HepG2 (cell line): Measurements from ENCODE around the gene LILRB2. TPM values are rescaled to one million over a fixed set of nuclear protein-coding genes. Genes with fewer than 3 reads are reported as not detected.

ENCODE experiments used
- ARNT ChIP-seq: fragments of 450-650 bp; IDR thresholded peaks from 2 replicates; pipeline ENCODE4 v1.6.1; 2017
- ATAD3A ChIP-seq: sonication (generic); formaldehyde crosslinking; IDR thresholded peaks from 2 replicates; pipeline ENCODE4 v1.4.0; 2020; ENCODE audit warnings: missing genetic modification reagents
- CCDC6 ChIP-seq: sonication (generic); formaldehyde crosslinking; IDR thresholded peaks from 2 replicates; pipeline ENCODE4 v1.8.1; 2022; ENCODE audit warnings: mild to moderate bottlenecking, missing genetic modification reagents, moderate library complexity
- EP300 ChIP-seq, 3 experiments: sonication (generic) in 1 of 3; formaldehyde crosslinking in 1 of 3; IDR thresholded peaks; 2 replicates each; pipeline versions ENCODE4 v1.5.1 to v1.6.1; 2011 to 2020; ENCODE audit warnings: low read depth in 2 of 3, low read length in 2 of 3, borderline replicate concordance in 1 of 3, improper control_type of control experiment in 1 of 3, mild to moderate bottlenecking in 1 of 3, missing genetic modification reagents in 1 of 3, moderate library complexity in 1 of 3
- ETS1 ChIP-seq: sonication (generic); formaldehyde crosslinking; IDR thresholded peaks from 2 replicates; pipeline ENCODE4 v1.4.0; 2020; ENCODE audit warnings: missing genetic modification reagents
- HNF1B ChIP-seq: sonication (generic); formaldehyde crosslinking; IDR thresholded peaks from 2 replicates; pipeline ENCODE4 v1.5.1; 2020; ENCODE audit warnings: mild to moderate bottlenecking, moderate library complexity, missing genetic modification reagents
- JARID2 ChIP-seq: sonication (generic); formaldehyde crosslinking; IDR thresholded peaks from 2 replicates; pipeline ENCODE4 v1.8.1; 2023; ENCODE audit warnings: missing genetic modification reagents, inconsistent platforms; ENCODE audit not compliant: insufficient replicate concordance
- NAIF1 ChIP-seq: sonication (generic); formaldehyde crosslinking; IDR thresholded peaks from 2 replicates; pipeline ENCODE4 v1.5.0; 2020; ENCODE audit warnings: mild to moderate bottlenecking, missing genetic modification reagents, borderline replicate concordance
- NFE2L2 ChIP-seq: fragments of 150-350 bp; IDR thresholded peaks from 2 replicates; pipeline ENCODE4 v1.6.1; 2014; ENCODE audit warnings: low read length
- RARG ChIP-seq: sonication (generic); formaldehyde crosslinking; IDR thresholded peaks from 2 replicates; pipeline ENCODE4 v1.4.0; 2020; ENCODE audit warnings: low read depth, mild to moderate bottlenecking, missing genetic modification reagents
- SMYD3 ChIP-seq: sonication (generic); formaldehyde crosslinking; IDR thresholded peaks from 2 replicates; pipeline ENCODE4 v1.8.1; 2023; ENCODE audit warnings: mild to moderate bottlenecking, missing genetic modification reagents
- SNRNP70 ChIP-seq: fragments of 200-400 bp; formaldehyde crosslinking; IDR thresholded peaks from 2 replicates; pipeline ENCODE4 v1.6.1; 2017; ENCODE audit warnings: mild to moderate bottlenecking, low read depth, low read length, moderate library complexity
- SP140L ChIP-seq: sonication (generic); formaldehyde crosslinking; IDR thresholded peaks from 2 replicates; pipeline ENCODE4 v1.4.0; 2020; ENCODE audit warnings: missing genetic modification reagents, borderline replicate concordance
- ZBTB7A ChIP-seq: sonication (generic); formaldehyde crosslinking; IDR thresholded peaks from 2 replicates; pipeline ENCODE4 v1.8.0; 2022; ENCODE audit warnings: mild to moderate bottlenecking, missing genetic modification reagents
- ZBTB7B ChIP-seq: sonication (generic); formaldehyde crosslinking; IDR thresholded peaks from 2 replicates; pipeline ENCODE4 v1.4.0; 2020; ENCODE audit warnings: missing genetic modification reagents
- ZKSCAN8 ChIP-seq: IDR thresholded peaks from 2 replicates; pipeline ENCODE4 v1.6.1; 2016; ENCODE audit warnings: borderline replicate concordance, missing genetic modification reagents, missing compliant biosample characterization
- ZNF337 ChIP-seq: sonication (generic); formaldehyde crosslinking; IDR thresholded peaks from 2 replicates; pipeline ENCODE4 v1.5.1; 2020; ENCODE audit warnings: missing genetic modification reagents, low read depth, mild to moderate bottlenecking, borderline replicate concordance
- ZNF34 ChIP-seq: sonication (generic); formaldehyde crosslinking; IDR thresholded peaks from 2 replicates; pipeline ENCODE4 v1.4.0; 2020; ENCODE audit warnings: mild to moderate bottlenecking, missing genetic modification reagents, borderline replicate concordance
- ZNF644 ChIP-seq: IDR thresholded peaks from 2 replicates; pipeline ENCODE4 v1.6.1; 2016; ENCODE audit warnings: low read depth
- polyA plus RNA-seq, 8 experiments: library from polyadenylated mRNA; depleted of rRNA in 3 of 8; stranded (reverse) in 7 of 8; unstranded in 1 of 8; fragments of >200 nt; fragmentation: Illumina TruSeq in 4 of 8; extraction: Trizol in 4 of 8; gene quantifications; 2 replicates each; pipeline versions ENCODE4 v1.2.1 to v1.2.3, GENCODE V29; 2011 to 2016; ENCODE audit warnings: low read depth in 4 of 8, missing spikeins in 1 of 8, mixed read lengths in 1 of 8; ENCODE audit not compliant: insufficient read depth in 1 of 8
- total RNA-seq, 5 experiments: library from RNA; depleted of rRNA; stranded (reverse); fragments of >200 nt; fragmentation: Illumina TruSeq; extraction: Trizol; gene quantifications; 2 replicates each; pipeline ENCODE4 v1.2.3, GENCODE V29; 2016; ENCODE audit warnings: low read depth in 1 of 5
- TF ChIP-seq, protein P1 (sequence below): sonication (generic); formaldehyde crosslinking; IDR thresholded peaks from 2 replicates; pipeline ENCODE4 v1.9.0; 2021; ENCODE audit warnings: missing genetic modification reagents, mild to moderate bottlenecking, borderline replicate concordance
- TF ChIP-seq, protein P2 (sequence below): sonication (generic); formaldehyde crosslinking; IDR thresholded peaks from 2 replicates; pipeline ENCODE4 v1.4.0; 2020; ENCODE audit warnings: missing genetic modification reagents

Gene LILRB2
- total and polyA plus RNA-seq, 2 of the 13 experiments (the other 11 are each of a cell fraction or from before 2014, with no cell fraction given): not detected

- TF ChIP-seq ZNF337 (CRISPR knock-in tag): no peak
- TF ChIP-seq, protein P1, sequence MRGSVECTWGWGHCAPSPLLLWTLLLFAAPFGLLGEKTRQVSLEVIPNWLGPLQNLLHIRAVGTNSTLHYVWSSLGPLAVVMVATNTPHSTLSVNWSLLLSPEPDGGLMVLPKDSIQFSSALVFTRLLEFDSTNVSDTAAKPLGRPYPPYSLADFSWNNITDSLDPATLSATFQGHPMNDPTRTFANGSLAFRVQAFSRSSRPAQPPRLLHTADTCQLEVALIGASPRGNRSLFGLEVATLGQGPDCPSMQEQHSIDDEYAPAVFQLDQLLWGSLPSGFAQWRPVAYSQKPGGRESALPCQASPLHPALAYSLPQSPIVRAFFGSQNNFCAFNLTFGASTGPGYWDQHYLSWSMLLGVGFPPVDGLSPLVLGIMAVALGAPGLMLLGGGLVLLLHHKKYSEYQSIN (CRISPR knock-in tag): no peak
- no peak for TF ChIP-seq ARNT
- TF ChIP-seq ATAD3A (CRISPR knock-in tag): no peak
- no peak for TF ChIP-seq JARID2 (CRISPR knock-in tag)
- no peak for TF ChIP-seq EP300 (IDR thresholded peaks at IDR 0.05; ENCODE audit: low read depth in 2 of 2, low read length in 2 of 2)
- no peak for TF ChIP-seq EP300 (CRISPR knock-in tag; IDR thresholded peaks at IDR 0.05; ENCODE audit: borderline replicate concordance)
- 0 out of 2 replicates have a peak, but pooled peaks have one; percentile 18 for TF ChIP-seq ZNF644 (CRISPR knock-in tag)
- no peak for TF ChIP-seq ETS1
- TF ChIP-seq HNF1B: peak; percentile 52; the same call in 1 of the 2 replicates
- no peak for TF ChIP-seq SNRNP70
- TF ChIP-seq, protein P2, sequence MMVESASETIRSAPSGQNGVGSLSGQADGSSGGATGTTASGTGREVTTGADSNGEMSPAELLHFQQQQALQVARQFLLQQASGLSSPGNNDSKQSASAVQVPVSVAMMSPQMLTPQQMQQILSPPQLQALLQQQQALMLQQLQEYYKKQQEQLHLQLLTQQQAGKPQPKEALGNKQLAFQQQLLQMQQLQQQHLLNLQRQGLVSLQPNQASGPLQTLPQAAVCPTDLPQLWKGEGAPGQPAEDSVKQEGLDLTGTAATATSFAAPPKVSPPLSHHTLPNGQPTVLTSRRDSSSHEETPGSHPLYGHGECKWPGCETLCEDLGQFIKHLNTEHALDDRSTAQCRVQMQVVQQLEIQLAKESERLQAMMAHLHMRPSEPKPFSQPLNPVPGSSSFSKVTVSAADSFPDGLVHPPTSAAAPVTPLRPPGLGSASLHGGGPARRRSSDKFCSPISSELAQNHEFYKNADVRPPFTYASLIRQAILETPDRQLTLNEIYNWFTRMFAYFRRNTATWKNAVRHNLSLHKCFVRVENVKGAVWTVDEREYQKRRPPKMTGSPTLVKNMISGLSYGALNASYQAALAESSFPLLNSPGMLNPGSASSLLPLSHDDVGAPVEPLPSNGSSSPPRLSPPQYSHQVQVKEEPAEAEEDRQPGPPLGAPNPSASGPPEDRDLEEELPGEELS (CRISPR knock-in tag): no peak
- no peak for TF ChIP-seq ZNF34 (CRISPR knock-in tag)
- TF ChIP-seq ZBTB7A: no peak
- 0 out of 2 replicates have a peak, but pooled peaks have one; percentile 36 for TF ChIP-seq ZBTB7B (CRISPR knock-in tag)
- no peak for TF ChIP-seq SP140L (CRISPR knock-in tag)
- TF ChIP-seq CCDC6 (CRISPR knock-in tag): no peak
- 0 out of 2 replicates have a peak, but pooled peaks have one; percentile 3 for TF ChIP-seq NFE2L2
- 0 out of 2 replicates have a peak, but pooled peaks have one; percentile 23 for TF ChIP-seq ZKSCAN8 (CRISPR knock-in tag)
- no peak for TF ChIP-seq SMYD3 (CRISPR knock-in tag)
- no peak for TF ChIP-seq NAIF1 (CRISPR knock-in tag)
- TF ChIP-seq RARG: no peak
These were observed 49.6 kb downstream of the LILRB2 start (continued) for GRCh38 chr19:54231077-54231931.
